Choroid plexus epithelial cell (primary cell): Measurements from ENCODE around the gene MYRIP.

ENCODE experiments used
- DNase-seq: peaks from one replicate; pipeline ENCODE4 v3.0.0-alpha.2; 2010; ENCODE audit warnings: low read depth
- H3K4me3 ChIP-seq: 2 replicates; pipeline ENCODE4 v1.5.1; 2011; ENCODE audit warnings: low read depth, mild to moderate bottlenecking, control low read depth, low read length, moderate library complexity
- CTCF ChIP-seq: conservative IDR thresholded peaks from 2 replicates; pipeline ENCODE4 v1.5.1; 2011; ENCODE audit warnings: low read depth, mild to moderate bottlenecking, control low read depth, inconsistent platforms, low read length, moderate library complexity

Gene MYRIP

GRCh38 chr3:40143283-40144090 lies 334.1 kb downstream of the MYRIP start:
- no peak for DNase-seq
- TF ChIP-seq CTCF: no peak
- no peak overlapping the region for H3K4me3 ChIP-seq

GRCh38 chr3:40148827-40149226 lies 339.4 kb downstream of the MYRIP start:
- DNase-seq: no peak
- no peak for TF ChIP-seq CTCF
- H3K4me3 ChIP-seq: no peak overlapping the region

- TF ChIP-seq CTCF: no peak
- DNase-seq: no peak
- H3K4me3 ChIP-seq: no peak overlapping the region
Measured at GRCh38 chr3:40152482-40153133, 343.2 kb downstream of the MYRIP start.

GRCh38 chr3:40160933-40161332 lies 351.5 kb downstream of the MYRIP start:
- no peak overlapping the region for H3K4me3 ChIP-seq
- TF ChIP-seq CTCF: no peak

GRCh38 chr3:40162616-40163015 lies 353.2 kb downstream of the MYRIP start:
- no peak overlapping the region for H3K4me3 ChIP-seq
- DNase-seq: no peak
- TF ChIP-seq CTCF: no peak

More at GRCh38 chr3:40160933-40161332, 351.5 kb downstream of the MYRIP start:
- DNase-seq: no peak

GRCh38 chr3:40166997-40167396 lies 357.6 kb downstream of the MYRIP start:
- TF ChIP-seq CTCF: no peak
- DNase-seq: no peak
- no peak overlapping the region for H3K4me3 ChIP-seq
